Adrenal gland (tissue), 12 donors: ENCODE measurements around the gene WDR38. TPM values are rescaled to one million over a fixed set of nuclear protein-coding genes. Genes with fewer than 3 reads are reported as not detected.

Experiments used
- DNase-seq, 7 donors: peaks; one replicate each; pipeline ENCODE4 v3.0.0-alpha.2; 2019 to 2020
- H3K27ac ChIP-seq, 5 donors: fragments of 200-600 bp; sonication (generic) in 4 of 5; 1 replicate in 3 of 5; 2 replicates in 2 of 5; pipeline versions ENCODE4 v1.5.1 to v1.8.0; 2016 to 2020; ENCODE audit warnings: mild to moderate bottlenecking in 1 of 5
- H3K27me3 ChIP-seq: fragments of 200-600 bp; 2 replicates; pipeline ENCODE4 v1.8.0; 2021
- H3K36me3 ChIP-seq, 2 donors: fragments of 200-600 bp; replicated peaks in 1 of 2; 1 replicate in 1 of 2; 2 replicates in 1 of 2; pipeline versions ENCODE4 v1.5.1 to v1.8.0; 2018 to 2022
- H3K4me1 ChIP-seq, 2 donors: fragments of 200-600 bp; replicated peaks in 1 of 2; 1 replicate in 1 of 2; 2 replicates in 1 of 2; pipeline versions ENCODE4 v1.5.1 to v1.8.0; 2018 to 2021
- H3K4me3 ChIP-seq, 4 donors: fragments of 200-600 bp; sonication (generic) in 3 of 4; one replicate each; pipeline ENCODE4 v1.5.1; 2016 to 2018
- H3K9me3 ChIP-seq, 3 donors: fragments of 200-600 bp; sonication (generic) in 1 of 3; replicated peaks in 1 of 3; 1 replicate in 2 of 3; 2 replicates in 1 of 3; pipeline versions ENCODE4 v1.5.1 to v1.8.0; 2016 to 2021
- POLR2A ChIP-seq, 2 donors: fragments of 450-650 bp; IDR thresholded peaks; one replicate each; pipeline ENCODE4 v1.6.1; 2017; ENCODE audit warnings: antibody characterized with exemption in 2 of 2, mild to moderate bottlenecking in 2 of 2, moderate library complexity in 1 of 2
- WGBS, 4 donors: extraction: QIAGEN DNeasy Blood & Tissue Kit in 2 of 4; methylation state at CpG; one replicate each; pipeline versions ENCODE4 v1.1.5 to v1.1.7; 2013 to 2017; 5-methylcytosine and 5-hydroxymethylcytosine counted together
- intact Hi-C, 2 donors: fragments of 100-400 bp; cut with DNase I; formaldehyde crosslinking; loops; one replicate each; pipeline versions ENCODE4 v1.14.1 to v1.15.0; 2022 to 2023
- polyA plus RNA-seq, 3 donors: library from polyadenylated mRNA; stranded (reverse); fragments of 200-250 nt in 2 of 3; fragments of 350-450 nt in 1 of 3; fragmentation: Illumina TruSeq in 1 of 3; extraction: RNeasy Lipid Tissue Mini Kit (QIAGEN cat#74804) in 1 of 3; gene quantifications; one replicate each; pipeline ENCODE4 v1.2.3, GENCODE V29; 2013 to 2014
- total RNA-seq, 9 donors: library from RNA; depleted of rRNA in 4 of 9; stranded (reverse); fragments of >200 nt in 4 of 9; fragments of 120-200 nt in 1 of 9; fragmentation: NEBNext Ultra II Directional in 1 of 9; extraction: Animal tissue kit (Norgen Biotek cat#: 25700) in 1 of 9; gene quantifications; one replicate each; pipeline versions ENCODE4 v1.1.0 to v1.2.4, GENCODE V29; 2013 to 2023
- TF ChIP-seq, protein P1 (sequence below), 6 experiments: fragments of 450-650 bp in 4 of 6; fragments of 200-600 bp in 2 of 6; sonication (generic) in 1 of 6; IDR thresholded peaks; 1 replicate in 5 of 6; 2 replicates in 1 of 6; pipeline versions ENCODE4 v1.5.1 to v1.8.0; 2016 to 2021; ENCODE audit warnings: antibody characterized with exemption in 6 of 6, mild to moderate bottlenecking in 2 of 6, moderate library complexity in 1 of 6
- donor health status: healthy with polysubstance abuse.
- donor health status: Bipolar disorder and iron deficiency.
- donor health status: DM: yes; HTN: yes; CAD: no.
- donor health status: DM: no; HTN: no; CAD: no.
- donor health status: DM: no; HTN: no; CAD: no.
- donor health status: DM: yes; HTN: yes; CAD: no.

WDR38 gene
- total and polyA plus RNA-seq, 12 donors = 0.16 TPM; not detected in 11

DNA sequence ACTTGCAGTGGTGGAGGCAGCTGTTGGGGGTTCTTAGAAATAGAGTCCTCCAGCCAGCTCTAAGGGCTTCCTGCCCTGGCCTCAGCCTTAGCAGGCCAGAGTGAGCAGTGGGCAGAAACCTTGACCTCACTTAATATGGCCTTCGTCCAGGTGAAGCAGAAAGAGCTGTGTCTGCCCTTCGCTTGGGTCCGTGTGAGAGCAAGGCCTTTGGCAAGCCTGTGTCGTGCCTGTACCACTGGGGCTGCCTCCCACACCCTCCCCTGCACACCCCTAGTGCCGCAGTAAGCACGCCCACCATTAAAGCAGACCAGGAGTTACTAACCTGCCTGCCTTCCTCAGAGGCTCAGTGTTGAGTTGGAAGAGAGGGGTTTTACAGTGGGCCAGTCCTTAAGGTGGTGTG lies 22.2 kb downstream of the WDR38 start:
- TF ChIP-seq POLR2A (IDR thresholded peaks at IDR 0.05) = no peak
- TF ChIP-seq, protein P1, sequence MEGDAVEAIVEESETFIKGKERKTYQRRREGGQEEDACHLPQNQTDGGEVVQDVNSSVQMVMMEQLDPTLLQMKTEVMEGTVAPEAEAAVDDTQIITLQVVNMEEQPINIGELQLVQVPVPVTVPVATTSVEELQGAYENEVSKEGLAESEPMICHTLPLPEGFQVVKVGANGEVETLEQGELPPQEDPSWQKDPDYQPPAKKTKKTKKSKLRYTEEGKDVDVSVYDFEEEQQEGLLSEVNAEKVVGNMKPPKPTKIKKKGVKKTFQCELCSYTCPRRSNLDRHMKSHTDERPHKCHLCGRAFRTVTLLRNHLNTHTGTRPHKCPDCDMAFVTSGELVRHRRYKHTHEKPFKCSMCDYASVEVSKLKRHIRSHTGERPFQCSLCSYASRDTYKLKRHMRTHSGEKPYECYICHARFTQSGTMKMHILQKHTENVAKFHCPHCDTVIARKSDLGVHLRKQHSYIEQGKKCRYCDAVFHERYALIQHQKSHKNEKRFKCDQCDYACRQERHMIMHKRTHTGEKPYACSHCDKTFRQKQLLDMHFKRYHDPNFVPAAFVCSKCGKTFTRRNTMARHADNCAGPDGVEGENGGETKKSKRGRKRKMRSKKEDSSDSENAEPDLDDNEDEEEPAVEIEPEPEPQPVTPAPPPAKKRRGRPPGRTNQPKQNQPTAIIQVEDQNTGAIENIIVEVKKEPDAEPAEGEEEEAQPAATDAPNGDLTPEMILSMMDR (IDR thresholded peaks at IDR 0.05) = no peak
- Histone ChIP-seq H3K4me3 (no peak overlapping the region), H3K9me3 (no peaks in the 10 kb centered on the region), H3K4me1 (peaks cover 39 to 57% of the 10 kb centered on the region in 2 donors), H3K27ac (peak overlapping the region in 1 of 5 donors; percentile 32), H3K36me3 (peaks cover 0 to 66% of the 10 kb centered on the region in 2 donors), H3K27me3 (no peaks in the 10 kb centered on the region)
- intact Hi-C loops = no loop called here
- 56 to 90% (median 73%) methylated on average over 2 to 6 of the region's 6 CpGs for WGBS, 4 donors
- no peak for DNase-seq

DNA sequence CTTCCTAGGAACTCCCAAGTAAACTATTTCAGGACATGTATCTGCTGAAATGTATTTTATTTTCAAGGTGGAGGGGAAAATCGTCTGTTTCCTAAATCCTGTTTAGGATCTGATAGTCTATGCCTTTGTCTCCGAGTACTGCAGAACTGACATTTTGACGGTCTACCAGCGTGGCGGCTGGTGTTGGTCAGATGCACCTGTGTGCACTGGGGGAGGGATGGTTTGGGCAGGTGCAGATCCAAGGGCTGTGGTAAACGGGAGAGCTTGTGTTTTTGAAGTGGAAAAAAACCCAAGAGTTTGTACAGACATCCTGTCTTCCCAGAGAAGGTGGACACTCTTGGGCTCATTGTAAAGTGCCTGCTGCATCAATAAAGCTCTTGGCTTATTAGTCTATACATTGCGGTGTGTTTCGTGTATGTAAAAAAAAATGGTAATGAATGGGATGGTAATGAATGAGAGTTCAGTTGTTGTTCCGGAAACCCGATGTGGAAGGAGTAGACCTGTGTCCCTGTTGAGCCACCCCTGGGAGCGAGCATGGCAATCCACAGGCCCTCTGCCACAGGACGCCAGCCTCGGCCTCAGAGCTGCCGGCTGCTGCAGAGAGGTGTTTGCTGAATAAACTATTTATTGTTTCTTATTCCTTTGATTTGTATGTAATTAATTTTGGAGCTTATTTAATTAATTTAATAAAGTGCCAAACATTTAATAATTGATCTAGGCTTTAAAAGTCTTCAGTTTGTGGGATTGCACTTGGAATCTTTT lies 23.9 kb downstream of the WDR38 start:
- H3K4me3 ChIP-seq = no peak overlapping the region
- H3K27me3 ChIP-seq = no peaks in the 10 kb centered on the region
- 85 to 90% (median 86%) methylated on average over 14 of the region's 14 CpGs for WGBS, 4 donors
- no peak for DNase-seq
- H3K4me1 ChIP-seq = peaks cover 22 to 40% of the 10 kb centered on the region in 2 donors
- peaks cover 0 to 83% of the 10 kb centered on the region in 2 donors for H3K36me3 ChIP-seq
- no peaks in the 10 kb centered on the region for H3K9me3 ChIP-seq
- intact Hi-C loops = no loop called here
- TF ChIP-seq, protein P1 (IDR thresholded peaks at IDR 0.05) = no peak
- no peak for TF ChIP-seq POLR2A (IDR thresholded peaks at IDR 0.05)
- H3K27ac ChIP-seq = peak overlapping the region in 2 of 5 donors; percentile 33 to 46

DNA sequence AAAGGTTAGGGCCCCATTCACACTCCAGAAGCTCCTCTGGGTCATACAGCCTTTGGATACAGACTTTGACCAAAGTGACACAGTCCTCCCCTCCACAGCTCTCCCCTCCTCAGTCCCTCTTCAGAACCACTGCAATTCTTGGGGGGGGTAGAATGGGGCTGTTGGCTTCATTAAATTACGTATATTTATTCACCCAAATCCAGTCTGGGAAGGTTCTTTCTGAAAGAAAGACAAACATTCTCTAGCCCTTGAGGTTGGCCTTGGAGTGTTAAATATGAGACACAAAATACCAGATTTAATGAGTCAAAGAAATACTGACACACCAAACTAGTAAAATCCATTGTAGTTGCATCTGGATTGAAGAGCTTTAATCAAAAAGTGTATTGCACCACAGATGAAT lies 24.8 kb downstream of the WDR38 start:
- no peak for TF ChIP-seq POLR2A (IDR thresholded peaks at IDR 0.05)
- TF ChIP-seq, protein P1 (IDR thresholded peaks at IDR 0.05) = no peak
- 35 to 60% (median 42%) methylated on average over 1 of the region's 1 CpG for WGBS, 4 donors
- H3K36me3 ChIP-seq = peaks cover 0 to 90% of the 10 kb centered on the region in 2 donors
- H3K27ac ChIP-seq = peak overlapping the region in 3 of 5 donors; percentile 33 to 46 (median 42)
- H3K4me3 ChIP-seq = no peak overlapping the region
- intact Hi-C loops = no loop called here
- DNase-seq = no peak
- peaks cover 17 to 32% of the 10 kb centered on the region in 2 donors for H3K4me1 ChIP-seq
- H3K27me3 ChIP-seq = no peaks in the 10 kb centered on the region
- H3K9me3 ChIP-seq = no peaks in the 10 kb centered on the region

DNA sequence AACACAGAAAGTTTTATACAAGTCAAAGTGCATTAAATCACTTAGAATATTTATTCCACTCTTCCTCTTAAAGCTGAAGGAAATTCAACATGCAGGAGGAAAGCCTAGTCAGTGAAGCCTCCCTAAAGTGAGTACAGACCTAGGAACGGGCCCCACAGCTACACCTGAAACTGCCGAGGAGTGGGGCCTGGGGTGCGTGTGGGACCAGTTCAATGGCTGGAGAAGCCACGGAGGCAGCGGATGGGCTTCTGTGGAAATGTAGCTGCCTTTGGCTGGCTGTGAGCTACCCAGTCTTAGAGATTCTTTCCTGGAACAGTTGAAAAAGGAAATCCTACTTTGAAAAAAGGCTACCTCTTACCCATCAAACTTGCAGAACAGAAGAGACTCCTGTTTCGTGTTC lies 25.3 kb downstream of the WDR38 start:
- TF ChIP-seq, protein P1 (IDR thresholded peaks at IDR 0.05) = no peak
- TF ChIP-seq POLR2A (IDR thresholded peaks at IDR 0.05) = no peak
- Histone ChIP-seq H3K36me3 (peaks cover 0 to 92% of the 10 kb centered on the region in 2 donors), H3K27ac (peak overlapping the region in 3 of 5 donors; percentile 33 to 46 (median 42)), H3K4me3 (no peak overlapping the region), H3K4me1 (peaks cover 13 to 27% of the 10 kb centered on the region in 2 donors), H3K27me3 (no peaks in the 10 kb centered on the region), H3K9me3 (no peaks in the 10 kb centered on the region)
- 82 to 90% (median 84%) methylated on average over 6 of the region's 6 CpGs for WGBS, 4 donors
- intact Hi-C loops = no loop called here
- DNase-seq = no peak
